Vagina (tissue), 2 donors: ENCODE data around the gene SERTM2. TPM values are rescaled to one million over a fixed set of nuclear protein-coding genes. Genes with fewer than 3 reads are reported as not detected.

Experiments used
- DNase-seq, 2 donors: peaks; one replicate each; pipeline ENCODE4 v3.0.0-alpha.2; 2017; ENCODE audit errors: extremely low spot score in 2 of 2
- H3K27ac ChIP-seq: fragments of 200-600 bp; sonication (generic); one replicate; pipeline ENCODE4 v1.5.1; 2019
- H3K27me3 ChIP-seq: fragments of 200-600 bp; sonication (generic); one replicate; pipeline ENCODE4 v1.5.1; 2019
- H3K36me3 ChIP-seq, 2 donors: fragments of 200-600 bp; sonication (generic); one replicate each; pipeline ENCODE4 v1.5.1; 2017 to 2019
- H3K4me1 ChIP-seq: fragments of 200-600 bp; sonication (generic); one replicate; pipeline ENCODE4 v1.5.1; 2019
- H3K4me3 ChIP-seq, 2 donors: fragments of 200-600 bp; sonication (generic); 1 replicate in 1 of 2; 2 replicates in 1 of 2; pipeline ENCODE4 v1.5.1; 2016 to 2019
- H3K9me3 ChIP-seq: fragments of 200-600 bp; sonication (generic); one replicate; pipeline ENCODE4 v1.5.1; 2019
- POLR2A ChIP-seq, 2 donors: fragments of 450-650 bp; IDR thresholded peaks; one replicate each; pipeline ENCODE4 v1.6.1; 2017; ENCODE audit warnings: antibody characterized with exemption in 2 of 2, mild to moderate bottlenecking in 2 of 2, moderate library complexity in 2 of 2
- POLR2AphosphoS5 ChIP-seq, 2 donors: sonication (generic); formaldehyde crosslinking; IDR thresholded peaks; one replicate each; pipeline ENCODE4 v1.9.0; 2017; ENCODE audit warnings: antibody characterized with exemption in 2 of 2, mild to moderate bottlenecking in 2 of 2, low read depth in 1 of 2; ENCODE audit not compliant: insufficient read depth in 1 of 2
- intact Hi-C: fragments of 100-400 bp; cut with DNase I; formaldehyde crosslinking; loops from one replicate; pipeline ENCODE4 v1.15.1; 2023
- total RNA-seq: library from RNA; depleted of rRNA; stranded (reverse); fragments of >200 nt; gene quantifications from one replicate; pipeline ENCODE4 v1.2.3, GENCODE V29; 2016
- TF ChIP-seq, protein P1 (sequence below), 3 experiments: fragments of 450-650 bp in 2 of 3; fragments of 200-600 bp in 1 of 3; sonication (generic) in 1 of 3; IDR thresholded peaks; one replicate each; pipeline ENCODE4 v1.5.1; 2017 to 2019; ENCODE audit warnings: antibody characterized with exemption in 3 of 3, mild to moderate bottlenecking in 2 of 3, moderate library complexity in 2 of 3

The SERTM2 gene
- total RNA-seq, 1 donor from 2014 or later: 28.2 TPM

DNA sequence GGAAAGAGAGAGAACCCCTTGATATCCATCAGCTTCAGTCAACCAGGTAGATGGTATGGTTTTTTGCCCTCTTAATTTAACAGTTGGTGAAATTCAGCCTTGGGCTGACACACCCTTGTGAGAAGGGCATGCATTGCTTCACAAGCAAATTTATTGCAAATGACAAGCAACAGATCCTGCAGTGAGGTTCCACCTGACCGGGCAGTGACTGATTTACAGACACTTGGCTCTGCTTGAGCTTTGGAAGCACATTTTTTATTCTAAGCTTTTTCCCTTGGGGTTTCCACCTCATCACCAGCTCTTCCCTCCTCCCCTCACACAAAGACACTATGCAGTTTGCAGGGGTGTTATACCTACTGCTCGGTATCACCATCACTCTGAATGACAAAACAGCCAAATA lies 28.3 kb upstream of the SERTM2 start:
- H3K36me3 ChIP-seq: no peaks in the 10 kb centered on the region
- TF ChIP-seq, protein P1, sequence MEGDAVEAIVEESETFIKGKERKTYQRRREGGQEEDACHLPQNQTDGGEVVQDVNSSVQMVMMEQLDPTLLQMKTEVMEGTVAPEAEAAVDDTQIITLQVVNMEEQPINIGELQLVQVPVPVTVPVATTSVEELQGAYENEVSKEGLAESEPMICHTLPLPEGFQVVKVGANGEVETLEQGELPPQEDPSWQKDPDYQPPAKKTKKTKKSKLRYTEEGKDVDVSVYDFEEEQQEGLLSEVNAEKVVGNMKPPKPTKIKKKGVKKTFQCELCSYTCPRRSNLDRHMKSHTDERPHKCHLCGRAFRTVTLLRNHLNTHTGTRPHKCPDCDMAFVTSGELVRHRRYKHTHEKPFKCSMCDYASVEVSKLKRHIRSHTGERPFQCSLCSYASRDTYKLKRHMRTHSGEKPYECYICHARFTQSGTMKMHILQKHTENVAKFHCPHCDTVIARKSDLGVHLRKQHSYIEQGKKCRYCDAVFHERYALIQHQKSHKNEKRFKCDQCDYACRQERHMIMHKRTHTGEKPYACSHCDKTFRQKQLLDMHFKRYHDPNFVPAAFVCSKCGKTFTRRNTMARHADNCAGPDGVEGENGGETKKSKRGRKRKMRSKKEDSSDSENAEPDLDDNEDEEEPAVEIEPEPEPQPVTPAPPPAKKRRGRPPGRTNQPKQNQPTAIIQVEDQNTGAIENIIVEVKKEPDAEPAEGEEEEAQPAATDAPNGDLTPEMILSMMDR (IDR thresholded peaks at IDR 0.05): no peak
- no peak overlapping the region for H3K27ac ChIP-seq
- no peaks in the 10 kb centered on the region for H3K4me1 ChIP-seq
- H3K9me3 ChIP-seq: peaks cover 5% of the 10 kb centered on the region
- intact Hi-C loops: no loop called here
- no peak for DNase-seq
- no peaks in the 10 kb centered on the region for H3K27me3 ChIP-seq
- H3K4me3 ChIP-seq: no peak overlapping the region

- H3K27me3 ChIP-seq: no peaks in the 10 kb centered on the region
- no peaks in the 10 kb centered on the region for H3K36me3 ChIP-seq
- intact Hi-C loops: no loop called here
- H3K9me3 ChIP-seq: peaks cover 5% of the 10 kb centered on the region
- H3K4me1 ChIP-seq: no peaks in the 10 kb centered on the region
- no peak overlapping the region for H3K27ac ChIP-seq
- no peak for DNase-seq
- no peak overlapping the region for H3K4me3 ChIP-seq
- TF ChIP-seq POLR2AphosphoS5 (IDR thresholded peaks at IDR 0.05; ENCODE audit: insufficient read depth in 1 of 2, low read depth in 1 of 2): no peak
- no peak for TF ChIP-seq POLR2A (IDR thresholded peaks at IDR 0.05)
- TF ChIP-seq, protein P1 (IDR thresholded peaks at IDR 0.05): no peak
These were observed 27.6 kb upstream of the SERTM2 start for GRCh38 chrX:111483881-111484280.

DNA sequence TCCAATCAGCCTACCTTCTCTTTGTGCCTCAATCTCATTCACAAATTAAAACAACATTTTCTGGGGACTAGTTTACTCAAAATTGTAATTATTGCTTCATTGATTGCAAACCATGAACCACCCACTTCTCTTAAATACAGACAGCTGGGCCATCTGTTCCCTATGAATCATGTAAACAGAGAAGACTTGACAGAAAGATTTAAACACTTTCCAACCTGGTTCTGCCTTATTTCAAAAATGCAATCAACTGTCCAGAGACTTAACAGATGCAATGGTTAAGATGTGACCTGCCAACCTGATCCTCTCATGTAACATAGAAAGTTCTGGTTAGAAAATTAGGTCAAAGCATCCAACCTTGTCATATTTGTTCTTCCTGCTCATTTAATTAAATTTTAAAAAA lies 20.8 kb upstream of the SERTM2 start:
- Histone ChIP-seq H3K27me3 (no peaks in the 10 kb centered on the region), H3K36me3 (no peaks in the 10 kb centered on the region), H3K4me1 (no peaks in the 10 kb centered on the region), H3K27ac (no peak overlapping the region), H3K4me3 (no peak overlapping the region), H3K9me3 (no peaks in the 10 kb centered on the region)
- DNase-seq: no peak
- TF ChIP-seq, protein P1 (IDR thresholded peaks at IDR 0.05): no peak
- TF ChIP-seq POLR2A (IDR thresholded peaks at IDR 0.05) (no peak), POLR2AphosphoS5 (IDR thresholded peaks at IDR 0.05; ENCODE audit: insufficient read depth in 1 of 2, low read depth in 1 of 2) (no peak)
- intact Hi-C loops: no loop called here

GRCh38 chrX:111492085-111492484 lies 19.4 kb upstream of the SERTM2 start:
- Histone ChIP-seq H3K27ac (no peak overlapping the region), H3K27me3 (no peaks in the 10 kb centered on the region), H3K9me3 (no peaks in the 10 kb centered on the region), H3K36me3 (no peaks in the 10 kb centered on the region), H3K4me3 (no peak overlapping the region), H3K4me1 (no peaks in the 10 kb centered on the region)
- DNase-seq: no peak
- intact Hi-C loops: no loop called here
- no peak for TF ChIP-seq POLR2A (IDR thresholded peaks at IDR 0.05)
- no peak for TF ChIP-seq POLR2AphosphoS5 (IDR thresholded peaks at IDR 0.05; ENCODE audit: insufficient read depth in 1 of 2, low read depth in 1 of 2)
- TF ChIP-seq, protein P1 (IDR thresholded peaks at IDR 0.05): no peak

GRCh38 chrX:111498538-111499103 lies 12.8 kb upstream of the SERTM2 start:
- H3K4me1 ChIP-seq: no peaks in the 10 kb centered on the region
- TF ChIP-seq, protein P1 (IDR thresholded peaks at IDR 0.05): no peak
- TF ChIP-seq POLR2AphosphoS5 (IDR thresholded peaks at IDR 0.05; ENCODE audit: insufficient read depth in 1 of 2, low read depth in 1 of 2) (no peak), POLR2A (IDR thresholded peaks at IDR 0.05) (no peak)

More at GRCh38 chrX:111498538-111499103, 12.8 kb upstream of the SERTM2 start:
- Histone ChIP-seq H3K4me3 (no peak overlapping the region), H3K27ac (no peak overlapping the region), H3K36me3 (no peaks in the 10 kb centered on the region), H3K9me3 (no peaks in the 10 kb centered on the region), H3K27me3 (no peaks in the 10 kb centered on the region)
- no peak for DNase-seq
- intact Hi-C loops: no loop called here
